GM19395 (cell line): Measurements from ENCODE around the gene LARGE2.
"Not testable (repeated sequence)": the region's sequence is repeated elsewhere in the genome, so short reads cannot be mapped to it uniquely, and the experiment has no call there.

Experiments
- ATAC-seq: cut with Tn5 transposase; IDR thresholded peaks from one replicate; pipeline ENCODE4 v1.9.1; 2021; ENCODE audit warnings: mild to moderate bottlenecking, moderate library complexity; ENCODE audit not compliant: unreplicated experiment

Gene LARGE2

GRCh38 chr11:45895553-45896259 lies 26.8 kb upstream of the LARGE2 start:
- no peak for ATAC-seq

- no peak for ATAC-seq
Measured at GRCh38 chr11:45896422-45896984, 26.0 kb upstream of the LARGE2 start.

- no peak for ATAC-seq
Measured at GRCh38 chr11:45897556-45897955, 24.9 kb upstream of the LARGE2 start.

GRCh38 chr11:45899086-45899447 lies 23.4 kb upstream of the LARGE2 start:
- ATAC-seq = no peak

- peak; percentile 71 for ATAC-seq
Measured at GRCh38 chr11:45899448-45900174, 22.8 kb upstream of the LARGE2 start.

- not testable (repeated sequence) for ATAC-seq
Measured at GRCh38 chr11:45900175-45900800, 22.2 kb upstream of the LARGE2 start.

- no peak for ATAC-seq
Measured at GRCh38 chr11:45900916-45901617, 21.4 kb upstream of the LARGE2 start.

- no peak for ATAC-seq
Measured at GRCh38 chr11:45901626-45902025, 20.8 kb upstream of the LARGE2 start.

GRCh38 chr11:45902452-45903380 lies 19.7 kb upstream of the LARGE2 start:
- no peak for ATAC-seq

GRCh38 chr11:45904309-45904915 lies 18.0 kb upstream of the LARGE2 start:
- no peak for ATAC-seq

- ATAC-seq = no peak
Measured at GRCh38 chr11:45905095-45905494, 17.4 kb upstream of the LARGE2 start.

GRCh38 chr11:45905576-45905975 lies 16.9 kb upstream of the LARGE2 start:
- not testable (repeated sequence) for ATAC-seq

- ATAC-seq = no peak
Measured at GRCh38 chr11:45906096-45906682, 16.3 kb upstream of the LARGE2 start.

GRCh38 chr11:45906965-45907611 lies 15.4 kb upstream of the LARGE2 start, which contains the start of gene FREY1:
Gene FREY1, minus strand, starts transcription at chr11:45907271. Its CDS starts 26 bp downstream, at chr11:45907245.
- ATAC-seq = no peak

- ATAC-seq = no peak
Measured at GRCh38 chr11:45907911-45908370, 14.5 kb upstream of the LARGE2 start.

- ATAC-seq = no peak
Measured at GRCh38 chr11:45909594-45910475, 12.6 kb upstream of the LARGE2 start.

GRCh38 chr11:45910623-45911022 lies 11.8 kb upstream of the LARGE2 start:
- no peak for ATAC-seq
